ENCODE results near the gene DBP. TPM values are rescaled to one million over a fixed set of nuclear protein-coding genes. Genes with fewer than 3 reads are reported as not detected.
A peak's percentile ranks its signal among the peaks of the same experiment; 100 is the strongest.

The DBP gene
- total and polyA plus RNA-seq, 4 donors = 6.2 to 16.6 (median 15.1) TPM

DNA sequence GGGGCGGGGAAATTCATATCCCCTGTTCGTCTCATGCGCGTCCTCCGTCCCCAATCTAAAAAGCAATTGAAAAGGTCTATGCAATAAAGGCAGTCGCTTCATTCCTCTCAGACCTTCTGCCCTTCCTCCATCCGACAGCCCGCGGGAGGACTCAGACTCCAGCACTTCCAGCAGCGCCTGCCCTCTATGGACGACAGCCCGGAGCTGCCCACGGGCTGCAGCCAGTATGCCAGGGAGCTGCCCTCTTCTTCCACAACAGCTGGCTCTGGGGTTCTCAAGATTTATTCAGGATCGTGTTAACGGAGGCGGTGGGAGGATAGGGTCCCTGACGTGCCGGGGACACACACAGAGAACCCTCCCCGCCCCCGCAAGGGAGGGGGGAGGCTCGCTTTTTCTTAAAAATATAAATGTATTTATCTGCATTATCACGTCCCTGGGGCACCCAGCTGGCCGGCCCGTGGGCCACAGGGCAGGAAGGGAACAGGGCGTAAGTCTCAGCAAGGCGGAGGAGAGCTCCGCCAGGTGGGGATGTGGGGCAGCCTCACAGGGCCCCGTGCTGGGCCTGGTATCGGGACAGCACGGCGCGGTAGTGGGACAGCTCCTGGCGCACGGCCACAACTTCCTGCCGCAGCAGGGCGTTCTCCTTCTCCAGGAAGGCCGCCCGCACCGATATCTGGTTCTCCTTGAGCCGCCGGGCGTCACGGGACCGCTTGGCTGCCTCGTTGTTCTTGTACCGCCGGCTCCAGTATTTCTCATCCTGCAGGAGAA is 6.7 kb downstream of the DBP start:
- no peaks in the 10 kb centered on the region for H3K9me3 ChIP-seq (ENCODE audit: control insufficient read depth, insufficient read depth, low read length)
- 5% methylated on average over 32 of the region's 47 CpGs for WGBS (ENCODE audit: insufficient coverage)
- H3K36me3 ChIP-seq (ENCODE audit: control insufficient read depth, insufficient read depth, low read length) = peaks cover 74% of the 10 kb centered on the region
- no peaks in the 10 kb centered on the region for H3K27me3 ChIP-seq (ENCODE audit: control insufficient read depth, insufficient read depth, low read length)
- peak overlapping the region; percentile 69 for H3K27ac ChIP-seq (ENCODE audit: low read depth, low read length)
- DNase-seq (ENCODE audit: low read depth in 4 of 6, low spot score in 6 of 6) = peak in 2 of 6 donors; percentile 64 to 66
- no peak overlapping the region for H3K4me3 ChIP-seq (ENCODE audit: low read depth, low read length)
- peaks cover 63% of the 10 kb centered on the region for H3K4me1 ChIP-seq (ENCODE audit: control insufficient read depth, insufficient read depth, low read length)

DNA sequence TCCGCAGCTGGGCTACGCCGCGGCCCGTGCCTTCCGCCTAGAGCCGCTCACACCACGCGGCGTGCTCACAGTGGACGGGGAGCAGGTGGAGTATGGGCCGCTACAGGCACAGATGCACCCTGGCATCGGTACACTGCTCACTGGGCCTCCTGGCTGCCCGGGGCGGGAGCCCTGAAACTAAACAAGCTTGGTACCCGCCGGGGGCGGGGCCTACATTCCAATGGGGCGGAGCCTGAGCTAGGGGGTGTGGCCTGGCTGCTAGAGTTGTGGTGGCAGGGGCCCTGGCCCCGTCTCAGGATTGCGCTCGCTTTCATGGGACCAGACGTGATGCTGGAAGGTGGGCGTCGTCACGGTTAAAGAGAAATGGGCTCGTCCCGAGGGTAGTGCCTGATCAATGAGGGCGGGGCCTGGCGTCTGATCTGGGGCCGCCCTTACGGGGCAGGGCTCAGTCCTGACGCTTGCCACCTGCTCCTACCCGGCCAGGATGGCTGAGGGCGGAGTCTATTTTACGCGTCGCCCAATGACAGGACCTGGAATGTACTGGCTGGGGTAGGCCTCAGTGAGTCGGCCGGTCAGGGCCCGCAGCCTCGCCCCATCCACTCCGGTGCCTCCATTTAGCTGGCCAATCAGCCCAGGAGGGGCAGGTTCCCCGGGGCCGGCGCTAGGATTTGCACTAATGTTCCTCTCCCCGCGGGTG is 7.4 kb downstream of the DBP start:
- no peaks in the 10 kb centered on the region for H3K9me3 ChIP-seq (ENCODE audit: control insufficient read depth, insufficient read depth, low read length)
- peaks cover 76% of the 10 kb centered on the region for H3K36me3 ChIP-seq (ENCODE audit: control insufficient read depth, insufficient read depth, low read length)
- H3K27me3 ChIP-seq (ENCODE audit: control insufficient read depth, insufficient read depth, low read length) = no peaks in the 10 kb centered on the region
- H3K4me1 ChIP-seq (ENCODE audit: control insufficient read depth, insufficient read depth, low read length) = peaks cover 61% of the 10 kb centered on the region
- H3K4me3 ChIP-seq (ENCODE audit: low read depth, low read length) = no peak overlapping the region
- peak in 2 of 6 donors; percentile 50 to 73 for DNase-seq (ENCODE audit: low read depth in 4 of 6, low spot score in 6 of 6)
- WGBS (ENCODE audit: insufficient coverage) = 20% methylated on average over 48 of the region's 48 CpGs
- H3K27ac ChIP-seq (ENCODE audit: low read depth, low read length) = peak overlapping the region; percentile 69

DNA sequence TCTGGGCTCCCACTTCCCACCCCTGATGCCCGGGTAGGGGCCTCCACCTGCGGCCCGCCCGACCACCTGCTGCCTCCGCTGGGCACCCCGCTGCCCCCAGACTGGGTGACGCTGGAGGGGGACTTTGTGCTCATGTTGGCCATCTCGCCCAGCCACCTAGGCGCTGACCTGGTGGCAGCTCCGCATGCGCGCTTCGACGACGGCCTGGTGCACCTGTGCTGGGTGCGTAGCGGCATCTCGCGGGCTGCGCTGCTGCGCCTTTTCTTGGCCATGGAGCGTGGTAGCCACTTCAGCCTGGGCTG is 7.9 kb downstream of the DBP start:
- 77% methylated on average over 21 of the region's 22 CpGs for WGBS (ENCODE audit: insufficient coverage)

DNA sequence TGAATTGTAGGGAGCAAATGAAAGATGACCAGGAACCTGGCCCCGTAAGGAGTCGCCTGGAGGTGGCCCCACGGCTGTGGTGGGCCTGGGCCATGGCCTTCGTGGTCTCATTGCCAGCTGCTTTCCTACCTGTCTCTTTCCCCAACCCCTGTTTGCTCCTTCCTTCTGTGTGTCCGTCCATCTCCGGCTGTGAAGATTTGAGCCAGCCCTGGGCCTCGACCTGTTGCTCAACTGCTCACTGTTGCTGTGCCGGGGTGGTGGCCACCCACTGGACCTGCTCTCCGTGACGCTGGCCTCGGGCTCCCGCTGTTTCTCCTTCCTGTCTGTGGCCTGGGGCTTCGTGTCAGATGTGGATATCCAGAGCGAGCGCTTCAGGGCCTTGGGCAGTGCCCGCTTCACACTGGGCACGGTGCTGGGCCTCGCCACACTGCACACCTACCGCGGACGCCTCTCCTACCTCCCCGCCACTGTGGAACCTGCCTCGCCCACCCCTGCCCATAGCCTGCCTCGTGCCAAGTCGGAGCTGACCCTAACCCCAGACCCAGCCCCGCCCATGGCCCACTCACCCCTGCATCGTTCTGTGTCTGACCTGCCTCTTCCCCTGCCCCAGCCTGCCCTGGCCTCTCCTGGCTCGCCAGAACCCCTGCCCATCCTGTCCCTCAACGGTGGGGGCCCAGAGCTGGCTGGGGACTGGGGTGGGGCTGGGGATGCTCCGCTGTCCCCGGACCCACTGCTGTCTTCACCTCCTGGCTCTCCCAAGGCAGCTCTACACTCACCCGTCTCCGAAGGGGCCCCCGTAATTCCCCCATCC is 8.5 kb downstream of the DBP start:
- Histone ChIP-seq H3K36me3 (ENCODE audit: control insufficient read depth, insufficient read depth, low read length) (peaks cover 78% of the 10 kb centered on the region), H3K9me3 (ENCODE audit: control insufficient read depth, insufficient read depth, low read length) (no peaks in the 10 kb centered on the region), H3K4me3 (ENCODE audit: low read depth, low read length) (no peak overlapping the region), H3K4me1 (ENCODE audit: control insufficient read depth, insufficient read depth, low read length) (peaks cover 57% of the 10 kb centered on the region), H3K27ac (ENCODE audit: low read depth, low read length) (no peak overlapping the region), H3K27me3 (ENCODE audit: control insufficient read depth, insufficient read depth, low read length) (no peaks in the 10 kb centered on the region)
- WGBS (ENCODE audit: insufficient coverage) = 87% methylated on average over 34 of the region's 34 CpGs
- DNase-seq (ENCODE audit: low read depth in 4 of 6, low spot score in 6 of 6) = no peak

More for the DNA sequence above, 7.9 kb downstream of the DBP start:
- Histone ChIP-seq H3K9me3 (ENCODE audit: control insufficient read depth, insufficient read depth, low read length) (no peaks in the 10 kb centered on the region), H3K27me3 (ENCODE audit: control insufficient read depth, insufficient read depth, low read length) (no peaks in the 10 kb centered on the region), H3K4me3 (ENCODE audit: low read depth, low read length) (no peak overlapping the region), H3K4me1 (ENCODE audit: control insufficient read depth, insufficient read depth, low read length) (peaks cover 61% of the 10 kb centered on the region), H3K36me3 (ENCODE audit: control insufficient read depth, insufficient read depth, low read length) (peaks cover 79% of the 10 kb centered on the region), H3K27ac (ENCODE audit: low read depth, low read length) (no peak overlapping the region)
- no peak for DNase-seq (ENCODE audit: low read depth in 4 of 6, low spot score in 6 of 6)

DNA sequence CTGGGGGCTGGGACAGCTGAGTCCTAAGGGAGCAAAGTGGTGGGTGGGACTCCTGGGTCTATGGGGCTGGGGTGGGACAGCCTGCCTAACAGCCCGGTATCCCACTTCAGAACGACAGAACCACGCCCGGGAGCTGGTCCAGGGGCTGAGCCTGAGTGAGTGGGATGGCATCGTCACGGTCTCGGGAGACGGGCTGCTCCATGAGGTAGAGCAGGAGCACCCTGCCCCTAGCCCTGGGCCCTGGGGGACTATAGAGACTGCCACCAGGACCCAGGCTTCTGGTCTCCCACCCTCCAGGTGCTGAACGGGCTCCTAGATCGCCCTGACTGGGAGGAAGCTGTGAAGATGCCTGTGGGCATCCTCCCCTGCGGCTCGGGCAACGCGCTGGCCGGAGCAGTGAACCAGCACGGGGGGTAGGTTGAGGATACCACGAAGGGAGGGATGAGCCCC is 9.3 kb downstream of the DBP start:
- Histone ChIP-seq H3K27me3 (ENCODE audit: control insufficient read depth, insufficient read depth, low read length) (no peaks in the 10 kb centered on the region), H3K36me3 (ENCODE audit: control insufficient read depth, insufficient read depth, low read length) (peaks cover 71% of the 10 kb centered on the region), H3K4me3 (ENCODE audit: low read depth, low read length) (no peak overlapping the region), H3K9me3 (ENCODE audit: control insufficient read depth, insufficient read depth, low read length) (no peaks in the 10 kb centered on the region), H3K27ac (ENCODE audit: low read depth, low read length) (no peak overlapping the region), H3K4me1 (ENCODE audit: control insufficient read depth, insufficient read depth, low read length) (peaks cover 56% of the 10 kb centered on the region)
- WGBS (ENCODE audit: insufficient coverage) = 89% methylated on average over 8 of the region's 17 CpGs
- no peak for DNase-seq (ENCODE audit: low read depth in 4 of 6, low spot score in 6 of 6)

DNA sequence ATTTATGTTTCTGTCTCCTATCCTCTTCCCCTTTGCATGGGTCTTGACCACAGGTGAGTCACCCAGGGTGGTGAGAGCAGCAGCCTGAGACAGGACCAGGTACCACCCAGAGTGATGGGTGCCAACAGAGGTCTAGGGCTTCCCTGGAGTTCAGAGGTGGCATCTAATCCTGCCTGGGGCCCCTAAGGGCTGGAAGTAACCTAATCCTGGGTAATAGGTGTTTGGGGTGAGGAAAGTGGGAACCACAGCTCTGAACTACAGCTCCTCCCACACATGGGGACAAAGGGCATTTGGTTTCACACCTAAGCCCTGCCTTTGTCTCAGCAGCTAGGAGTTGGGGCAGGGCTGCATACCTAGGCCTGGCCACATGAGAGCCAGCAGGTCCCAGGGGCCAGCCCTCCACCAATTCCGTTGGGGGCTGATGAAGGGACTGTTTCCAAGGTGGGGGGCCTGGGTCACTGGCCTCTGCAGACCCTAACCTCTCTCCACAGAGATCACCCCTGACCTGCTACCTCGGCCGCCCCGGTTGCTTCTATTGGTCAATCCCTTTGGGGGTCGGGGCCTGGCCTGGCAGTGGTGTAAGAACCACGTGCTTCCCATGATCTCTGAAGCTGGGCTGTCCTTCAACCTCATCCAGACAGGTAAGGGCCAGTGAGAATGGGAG is 9.8 kb downstream of the DBP start:
- peaks cover 57% of the 10 kb centered on the region for H3K4me1 ChIP-seq (ENCODE audit: control insufficient read depth, insufficient read depth, low read length)
- H3K4me3 ChIP-seq (ENCODE audit: low read depth, low read length) = no peak overlapping the region
- 60% methylated on average over 3 of the region's 6 CpGs for WGBS (ENCODE audit: insufficient coverage)
- no peak for DNase-seq (ENCODE audit: low read depth in 4 of 6, low spot score in 6 of 6)
- peaks cover 65% of the 10 kb centered on the region for H3K36me3 ChIP-seq (ENCODE audit: control insufficient read depth, insufficient read depth, low read length)
- no peaks in the 10 kb centered on the region for H3K27me3 ChIP-seq (ENCODE audit: control insufficient read depth, insufficient read depth, low read length)
- H3K9me3 ChIP-seq (ENCODE audit: control insufficient read depth, insufficient read depth, low read length) = no peaks in the 10 kb centered on the region
- no peak overlapping the region for H3K27ac ChIP-seq (ENCODE audit: low read depth, low read length)

DNA sequence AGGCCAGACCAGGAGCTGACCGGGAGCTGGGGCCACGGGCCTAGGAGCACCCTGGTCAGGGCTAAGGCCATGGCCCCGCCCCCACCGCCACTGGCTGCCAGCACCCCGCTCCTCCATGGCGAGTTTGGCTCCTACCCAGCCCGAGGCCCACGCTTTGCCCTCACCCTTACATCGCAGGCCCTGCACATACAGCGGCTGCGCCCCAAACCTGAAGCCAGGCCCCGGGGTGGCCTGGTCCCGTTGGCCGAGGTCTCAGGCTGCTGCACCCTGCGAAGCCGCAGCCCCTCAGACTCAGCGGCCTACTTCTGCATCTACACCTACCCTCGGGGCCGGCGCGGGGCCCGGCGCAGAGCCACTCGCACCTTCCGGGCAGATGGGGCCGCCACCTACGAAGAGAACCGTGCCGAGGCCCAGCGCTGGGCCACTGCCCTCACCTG is 11.3 kb downstream of the DBP start:
- Histone ChIP-seq H3K27ac (ENCODE audit: low read depth, low read length) (no peak overlapping the region), H3K4me1 (ENCODE audit: control insufficient read depth, insufficient read depth, low read length) (peaks cover 54% of the 10 kb centered on the region), H3K9me3 (ENCODE audit: control insufficient read depth, insufficient read depth, low read length) (no peaks in the 10 kb centered on the region), H3K4me3 (ENCODE audit: low read depth, low read length) (no peak overlapping the region), H3K27me3 (ENCODE audit: control insufficient read depth, insufficient read depth, low read length) (no peaks in the 10 kb centered on the region), H3K36me3 (ENCODE audit: control insufficient read depth, insufficient read depth, low read length) (peaks cover 57% of the 10 kb centered on the region)
- 93% methylated on average over 30 of the region's 30 CpGs for WGBS (ENCODE audit: insufficient coverage)
- no peak for DNase-seq (ENCODE audit: low read depth in 4 of 6, low spot score in 6 of 6)

DNA sequence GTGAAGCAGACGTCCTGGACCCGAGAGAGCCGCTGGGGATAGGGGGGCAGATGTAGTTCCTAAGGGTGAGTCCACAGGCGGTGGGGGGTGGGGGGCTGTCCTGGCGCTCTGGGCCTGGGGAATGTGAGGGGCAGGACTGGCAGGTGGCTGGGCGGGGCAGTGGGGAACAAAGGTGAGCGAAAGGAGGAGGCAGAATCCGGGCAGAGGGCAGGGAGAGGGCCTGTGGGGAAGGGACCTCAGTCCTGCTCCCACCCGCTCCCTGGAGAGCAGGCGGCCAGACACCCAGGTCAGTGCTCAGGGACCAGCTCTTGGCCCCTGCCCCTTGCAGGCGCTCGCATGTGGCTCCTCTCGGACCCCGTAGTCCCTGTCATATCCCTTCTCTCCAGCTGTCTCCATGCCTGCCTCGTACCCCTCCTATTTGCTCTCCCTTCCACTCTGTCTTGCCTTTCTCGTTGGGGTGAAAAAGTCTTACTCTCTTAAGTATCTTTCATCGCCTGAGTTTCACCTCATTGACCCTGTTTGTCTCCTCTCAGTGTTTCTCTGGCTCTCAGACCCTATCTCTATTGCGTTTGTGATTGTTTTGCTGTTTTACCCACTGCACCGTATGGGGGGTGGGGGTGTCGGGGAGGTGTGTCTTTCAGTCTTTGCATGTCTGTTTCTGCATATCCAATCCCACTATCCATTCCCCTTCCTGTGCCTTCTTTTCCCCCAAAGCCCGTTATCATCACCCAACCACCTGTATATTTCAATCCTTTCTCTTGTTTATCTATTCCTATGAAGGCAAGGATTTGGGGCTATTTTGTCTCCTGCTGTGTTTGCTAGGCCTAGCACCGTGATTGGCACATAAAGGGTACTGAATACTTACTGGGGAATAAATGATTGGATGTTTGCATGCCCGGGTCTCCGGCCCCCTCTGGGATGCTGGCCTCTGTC is 12.1 kb downstream of the DBP start:
- Histone ChIP-seq H3K4me1 (ENCODE audit: control insufficient read depth, insufficient read depth, low read length) (peaks cover 52% of the 10 kb centered on the region), H3K27ac (ENCODE audit: low read depth, low read length) (peak overlapping the region; percentile 78), H3K4me3 (ENCODE audit: low read depth, low read length) (peak overlapping the region; percentile 68), H3K27me3 (ENCODE audit: control insufficient read depth, insufficient read depth, low read length) (no peaks in the 10 kb centered on the region), H3K36me3 (ENCODE audit: control insufficient read depth, insufficient read depth, low read length) (peaks cover 49% of the 10 kb centered on the region), H3K9me3 (ENCODE audit: control insufficient read depth, insufficient read depth, low read length) (no peaks in the 10 kb centered on the region)
- WGBS (ENCODE audit: insufficient coverage) = 37% methylated on average over 17 of the region's 24 CpGs
- DNase-seq (ENCODE audit: low read depth in 4 of 6, low spot score in 6 of 6) = no peak

All from spinal cord (tissue), 10 donors.